PC-3 (cell line): ENCODE measurements around the gene IRGM.

Experiments
- CTCF ChIP-seq: fragments of 300-600 bp; sonication (generic); conservative IDR thresholded peaks from 2 replicates; pipeline ENCODE4 v1.5.1; 2017; ENCODE audit warnings: antibody characterized with exemption, low read depth, mild to moderate bottlenecking, low read length
- EZH2phosphoT487 ChIP-seq: fragments of 300-600 bp; sonication (generic); IDR thresholded peaks from 2 replicates; pipeline ENCODE4 v1.6.1; 2018; ENCODE audit warnings: mild to moderate bottlenecking, antibody characterized with exemption, low read length, borderline replicate concordance

GRCh38 chr5:150860246-150860821 lies 14.0 kb downstream of the IRGM start:
- TF ChIP-seq CTCF = no peak
- TF ChIP-seq EZH2phosphoT487 = no peak
